Measurements from ENCODE around the gene TBPL1.

TBPL1 gene

DNA sequence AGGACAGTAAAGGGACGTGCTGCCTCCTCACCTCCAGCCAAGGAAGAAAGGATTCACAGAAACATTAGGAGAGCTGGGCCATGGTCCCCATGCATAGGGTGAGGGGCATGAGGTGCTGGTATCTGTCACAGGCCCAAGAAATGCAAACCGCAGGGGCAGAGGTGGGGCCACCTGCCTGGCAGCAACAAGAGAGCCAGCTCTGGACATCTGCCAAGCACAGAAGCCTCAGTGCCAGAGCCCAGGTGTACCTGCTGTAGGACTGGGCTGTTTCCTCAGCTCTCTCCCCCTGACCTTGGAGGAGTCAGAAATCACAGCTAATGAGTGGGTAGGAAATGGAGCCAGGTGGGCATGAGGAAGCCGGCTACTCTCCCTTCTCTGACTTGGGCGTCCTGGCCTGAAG is 54.1 kb downstream of the TBPL1 start:
- Histone ChIP-seq H3K4me1 (peaks cover 5% of the 10 kb centered on the region), H3K27ac (no peak overlapping the region), H3K4me2 (ENCODE audit: low read length) (peak overlapping the region; percentile 26), H3K36me3 (ENCODE audit: control insufficient read depth, insufficient read depth, low read length) (no peaks in the 10 kb centered on the region), H3K27me3 (ENCODE audit: control insufficient read depth, insufficient read depth, low read length) (no peaks in the 10 kb centered on the region), H2AFZ (peak overlapping the region; percentile 27), H3K79me2 (no peaks in the 10 kb centered on the region), H3K9me3 (ENCODE audit: control insufficient read depth, low read length) (no peaks in the 10 kb centered on the region), H3K4me3 (ENCODE audit: low read depth, low read length) (no peak overlapping the region), H3K9ac (no peak overlapping the region)
- TF ChIP-seq, protein P1, sequence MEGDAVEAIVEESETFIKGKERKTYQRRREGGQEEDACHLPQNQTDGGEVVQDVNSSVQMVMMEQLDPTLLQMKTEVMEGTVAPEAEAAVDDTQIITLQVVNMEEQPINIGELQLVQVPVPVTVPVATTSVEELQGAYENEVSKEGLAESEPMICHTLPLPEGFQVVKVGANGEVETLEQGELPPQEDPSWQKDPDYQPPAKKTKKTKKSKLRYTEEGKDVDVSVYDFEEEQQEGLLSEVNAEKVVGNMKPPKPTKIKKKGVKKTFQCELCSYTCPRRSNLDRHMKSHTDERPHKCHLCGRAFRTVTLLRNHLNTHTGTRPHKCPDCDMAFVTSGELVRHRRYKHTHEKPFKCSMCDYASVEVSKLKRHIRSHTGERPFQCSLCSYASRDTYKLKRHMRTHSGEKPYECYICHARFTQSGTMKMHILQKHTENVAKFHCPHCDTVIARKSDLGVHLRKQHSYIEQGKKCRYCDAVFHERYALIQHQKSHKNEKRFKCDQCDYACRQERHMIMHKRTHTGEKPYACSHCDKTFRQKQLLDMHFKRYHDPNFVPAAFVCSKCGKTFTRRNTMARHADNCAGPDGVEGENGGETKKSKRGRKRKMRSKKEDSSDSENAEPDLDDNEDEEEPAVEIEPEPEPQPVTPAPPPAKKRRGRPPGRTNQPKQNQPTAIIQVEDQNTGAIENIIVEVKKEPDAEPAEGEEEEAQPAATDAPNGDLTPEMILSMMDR (IDR thresholded peaks at IDR 0.05), result no peak

DNA sequence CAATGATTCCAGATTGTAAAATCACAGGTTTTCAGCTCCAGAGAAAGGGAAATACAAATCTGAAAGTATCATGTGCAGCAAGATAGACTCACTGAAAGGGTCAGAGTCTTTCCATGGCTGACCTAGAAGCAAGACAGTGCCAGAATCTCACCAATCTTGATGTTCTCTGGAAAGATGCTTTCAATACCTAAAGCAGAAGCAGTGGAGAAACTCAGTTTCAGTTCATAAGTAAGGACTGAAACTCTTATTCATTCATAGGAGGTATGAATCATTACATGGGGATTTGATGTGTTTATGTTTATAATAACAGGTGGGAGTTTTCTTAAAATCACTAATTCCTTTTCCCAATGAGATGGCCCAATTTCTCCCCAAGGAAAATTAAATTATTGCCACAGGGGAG is 56.9 kb downstream of the TBPL1 start:
- Histone ChIP-seq H3K36me3 (ENCODE audit: control insufficient read depth, insufficient read depth, low read length) (no peaks in the 10 kb centered on the region), H3K27me3 (ENCODE audit: control insufficient read depth, insufficient read depth, low read length) (no peaks in the 10 kb centered on the region), H3K4me1 (peaks cover 5% of the 10 kb centered on the region), H3K9ac (no peak overlapping the region), H3K4me3 (ENCODE audit: low read depth, low read length) (no peak overlapping the region), H3K27ac (no peak overlapping the region), H2AFZ (no peak overlapping the region), H3K79me2 (no peaks in the 10 kb centered on the region), H3K4me2 (ENCODE audit: low read length) (no peak overlapping the region), H3K9me3 (ENCODE audit: control insufficient read depth, low read length) (no peaks in the 10 kb centered on the region)
- TF ChIP-seq, protein P1 (IDR thresholded peaks at IDR 0.05), result no peak

GRCh38 chr6:134010400-134010799 is 57.4 kb downstream of the TBPL1 start:
- H3K9ac ChIP-seq, result no peak overlapping the region
- no peaks in the 10 kb centered on the region for H3K27me3 ChIP-seq (ENCODE audit: control insufficient read depth, insufficient read depth, low read length)
- H3K79me2 ChIP-seq, result no peaks in the 10 kb centered on the region
- no peak overlapping the region for H2AFZ ChIP-seq
- H3K4me2 ChIP-seq (ENCODE audit: low read length), result no peak overlapping the region
- H3K4me3 ChIP-seq (ENCODE audit: low read depth, low read length), result no peak overlapping the region
- peaks cover 5% of the 10 kb centered on the region for H3K4me1 ChIP-seq
- H3K9me3 ChIP-seq (ENCODE audit: control insufficient read depth, low read length), result no peaks in the 10 kb centered on the region
- no peaks in the 10 kb centered on the region for H3K36me3 ChIP-seq (ENCODE audit: control insufficient read depth, insufficient read depth, low read length)
- H3K27ac ChIP-seq, result no peak overlapping the region
- TF ChIP-seq, protein P1 (IDR thresholded peaks at IDR 0.05), result no peak

DNA sequence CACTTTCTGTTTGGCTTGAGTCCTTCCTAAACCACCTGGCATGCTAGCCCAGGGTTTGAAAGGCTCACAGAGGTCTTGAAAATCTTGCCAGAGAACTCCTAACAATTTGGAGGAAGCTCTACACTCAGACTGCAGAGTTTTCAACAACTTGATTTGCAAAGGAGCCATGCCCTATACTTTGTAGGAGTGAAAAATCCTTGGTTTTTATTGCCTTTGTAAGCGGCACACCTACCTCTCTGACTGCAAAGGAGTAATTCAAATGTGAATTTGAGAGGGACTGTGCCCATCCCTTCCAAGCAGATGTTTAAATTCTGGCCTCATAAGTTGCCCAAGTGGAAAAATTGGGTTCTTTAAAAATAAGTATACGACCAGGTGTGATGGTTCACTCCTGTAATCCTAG is 58.0 kb downstream of the TBPL1 start:
- Histone ChIP-seq H3K9ac (no peak overlapping the region), H3K4me3 (ENCODE audit: low read depth, low read length) (no peak overlapping the region), H3K4me2 (ENCODE audit: low read length) (no peak overlapping the region), H3K4me1 (peaks cover 5% of the 10 kb centered on the region), H3K9me3 (ENCODE audit: control insufficient read depth, low read length) (no peaks in the 10 kb centered on the region), H2AFZ (no peak overlapping the region), H3K27ac (no peak overlapping the region), H3K27me3 (ENCODE audit: control insufficient read depth, insufficient read depth, low read length) (no peaks in the 10 kb centered on the region), H3K79me2 (no peaks in the 10 kb centered on the region), H3K36me3 (ENCODE audit: control insufficient read depth, insufficient read depth, low read length) (no peaks in the 10 kb centered on the region)
- TF ChIP-seq, protein P1 (IDR thresholded peaks at IDR 0.05), result no peak

GRCh38 chr6:134014588-134015137 is 61.6 kb downstream of the TBPL1 start:
- H3K4me1 ChIP-seq, result no peaks in the 10 kb centered on the region

More at GRCh38 chr6:134014588-134015137, 61.6 kb downstream of the TBPL1 start:
- H3K36me3 ChIP-seq (ENCODE audit: control insufficient read depth, insufficient read depth, low read length), result no peaks in the 10 kb centered on the region
- no peaks in the 10 kb centered on the region for H3K9me3 ChIP-seq (ENCODE audit: control insufficient read depth, low read length)
- H3K4me3 ChIP-seq (ENCODE audit: low read depth, low read length), result no peak overlapping the region
- H3K79me2 ChIP-seq, result no peaks in the 10 kb centered on the region
- H3K27ac ChIP-seq, result no peak overlapping the region
- no peaks in the 10 kb centered on the region for H3K27me3 ChIP-seq (ENCODE audit: control insufficient read depth, insufficient read depth, low read length)
- TF ChIP-seq, protein P1 (IDR thresholded peaks at IDR 0.05), result no peak
- H3K9ac ChIP-seq, result no peak overlapping the region
- H2AFZ ChIP-seq, result no peak overlapping the region
- H3K4me2 ChIP-seq (ENCODE audit: low read length), result no peak overlapping the region
